ENCODE measurements around the gene GALNTL6. TPM values are rescaled to one million over a fixed set of nuclear protein-coding genes. Genes with fewer than 3 reads are reported as not detected.

Gene GALNTL6
- total RNA-seq, 1 experiment from 2014 or later, result not detected

- no peak overlapping the region for H3K27ac ChIP-seq (ENCODE audit: low read depth, low read length)
- no peaks in the 10 kb centered on the region for H3K79me2 ChIP-seq (ENCODE audit: insufficient read depth, low read length)
- H2AFZ ChIP-seq (ENCODE audit: low read depth, low read length, poor library complexity, severe bottlenecking), result no peak overlapping the region
- BruUV-seq (replicated peaks), result no TSS peak
- H3K36me3 ChIP-seq (ENCODE audit: control insufficient read depth in 1 of 2, insufficient read depth in 2 of 2, low read length in 2 of 2), result no peaks in the 10 kb centered on the region
- TF ChIP-seq MAX (IDR thresholded peaks at IDR 0.05) (no peak), FOSL1 (IDR thresholded peaks at IDR 0.05; ENCODE audit: low read depth) (no peak), TCF7L2 (IDR thresholded peaks at IDR 0.05; ENCODE audit: borderline replicate concordance, extremely low read depth, insufficient read depth, insufficient read length) (no peak), SRF (IDR thresholded peaks at IDR 0.05; ENCODE audit: low read depth) (no peak), SIN3A (IDR thresholded peaks at IDR 0.05; ENCODE audit: low read depth) (no peak), YY1 (IDR thresholded peaks at IDR 0.05; ENCODE audit: extremely low read depth, insufficient replicate concordance, low read depth, low read length) (no peak), POLR2A (IDR thresholded peaks at IDR 0.05; ENCODE audit: borderline replicate concordance, extremely low read depth, insufficient read depth, insufficient read length) (no peak)
- no peaks in the 10 kb centered on the region for H3K9me2 ChIP-seq (ENCODE audit: insufficient read depth)
- H3K4me3 ChIP-seq (replicated peaks in 1 of 2; ENCODE audit: low read depth in 1 of 2, low read length in 2 of 2), result no peak overlapping the region
- POLR2A ChIA-PET, result no interaction called here
- RAD21 ChIA-PET (ENCODE audit: low non-redundant PET in 1 of 2, low total read pairs in 2 of 2, uncharacterized antibody in 2 of 2, unreplicated experiment in 2 of 2), result no interaction called here
- H3K27me3 ChIP-seq (ENCODE audit: insufficient read depth, low read length), result no peaks in the 10 kb centered on the region
- CTCF ChIA-PET, result no interaction called here
- no peak overlapping the region for H3K4me2 ChIP-seq (ENCODE audit: low read length)
- intact Hi-C loops (cut with micrococcal nuclease), result no loop called here
- H3K9ac ChIP-seq (ENCODE audit: low read length), result no peak overlapping the region
- no peak for DNase-seq (ENCODE audit: low read depth, low spot score)
- no peaks in the 10 kb centered on the region for H4K20me1 ChIP-seq (ENCODE audit: insufficient read depth)
- H3K9me3 ChIP-seq (ENCODE audit: control insufficient read depth in 1 of 2, insufficient read depth in 1 of 2, low read depth in 1 of 2, low read length in 2 of 2), result no peaks in the 10 kb centered on the region
- no peaks in the 10 kb centered on the region for H3K4me1 ChIP-seq (ENCODE audit: control insufficient read depth in 1 of 2, insufficient read depth in 2 of 2, low read length in 2 of 2)
- no peak for ATAC-seq
Measured at GRCh38 chr4:172153719-172154118, 340.5 kb downstream of the GALNTL6 start.

GRCh38 chr4:172155838-172156345 is 342.7 kb downstream of the GALNTL6 start:
- RAD21 ChIA-PET (ENCODE audit: low non-redundant PET in 1 of 2, low total read pairs in 2 of 2, uncharacterized antibody in 2 of 2, unreplicated experiment in 2 of 2), result no interaction called here
- ATAC-seq, result no peak
- no peak overlapping the region for H3K4me3 ChIP-seq (replicated peaks in 1 of 2; ENCODE audit: low read depth in 1 of 2, low read length in 2 of 2)

More at GRCh38 chr4:172155838-172156345, 342.7 kb downstream of the GALNTL6 start:
- Histone ChIP-seq H3K9me3 (ENCODE audit: control insufficient read depth in 1 of 2, insufficient read depth in 1 of 2, low read depth in 1 of 2, low read length in 2 of 2) (no peaks in the 10 kb centered on the region), H3K36me3 (ENCODE audit: control insufficient read depth in 1 of 2, insufficient read depth in 2 of 2, low read length in 2 of 2) (no peaks in the 10 kb centered on the region), H3K9ac (ENCODE audit: low read length) (no peak overlapping the region), H4K20me1 (ENCODE audit: insufficient read depth) (no peaks in the 10 kb centered on the region), H2AFZ (ENCODE audit: low read depth, low read length, poor library complexity, severe bottlenecking) (no peak overlapping the region), H3K9me2 (ENCODE audit: insufficient read depth) (no peaks in the 10 kb centered on the region), H3K4me1 (ENCODE audit: control insufficient read depth in 1 of 2, insufficient read depth in 2 of 2, low read length in 2 of 2) (no peaks in the 10 kb centered on the region), H3K4me2 (ENCODE audit: low read length) (no peak overlapping the region), H3K79me2 (ENCODE audit: insufficient read depth, low read length) (no peaks in the 10 kb centered on the region), H3K27me3 (ENCODE audit: insufficient read depth, low read length) (no peaks in the 10 kb centered on the region), H3K27ac (ENCODE audit: low read depth, low read length) (no peak overlapping the region)
- DNase-seq (ENCODE audit: low read depth, low spot score), result no peak
- CTCF ChIA-PET, result no interaction called here
- TF ChIP-seq POLR2A (IDR thresholded peaks at IDR 0.05; ENCODE audit: borderline replicate concordance, extremely low read depth, insufficient read depth, insufficient read length), result no peak
- no peak for TF ChIP-seq SIN3A (IDR thresholded peaks at IDR 0.05; ENCODE audit: low read depth)
- TF ChIP-seq MAX (IDR thresholded peaks at IDR 0.05), result no peak
- no peak for TF ChIP-seq ZNF274 (IDR thresholded peaks at IDR 0.05; ENCODE audit: low read depth, low read length)
- no peak for TF ChIP-seq REST (IDR thresholded peaks at IDR 0.05; ENCODE audit: low read depth)
- TF ChIP-seq ZFX (IDR thresholded peaks at IDR 0.05), result no peak
- TF ChIP-seq CBX3 (IDR thresholded peaks at IDR 0.05; ENCODE audit: low read depth), result no peak
- no peak for TF ChIP-seq ATF3 (IDR thresholded peaks at IDR 0.05)
- TF ChIP-seq JUND (IDR thresholded peaks at IDR 0.05), result no peak
- TF ChIP-seq SP1 (IDR thresholded peaks at IDR 0.05; ENCODE audit: low read depth), result no peak
- BruUV-seq (replicated peaks), result no TSS peak
- POLR2A ChIA-PET, result no interaction called here
- intact Hi-C loops (cut with micrococcal nuclease), result no loop called here
